BLaER1 treated with 17β-estradiol and CSF1 and Interleukin-3, amounts not matched to agents 10 nM and 100 nM (cell line): ENCODE results near the gene SDK2.

Experiments
- H3K27ac ChIP-seq, 11 experiments: shearing (Covaris generic); formaldehyde crosslinking; 2 replicates each; pipeline ENCODE4 v1.8.1; 2022
- H3K27me3 ChIP-seq, 11 experiments: shearing (Covaris generic); formaldehyde crosslinking; 2 replicates each; pipeline ENCODE4 v1.8.1; 2022
- H3K36me3 ChIP-seq, 11 experiments: shearing (Covaris generic); formaldehyde crosslinking; 2 replicates each; pipeline ENCODE4 v1.8.1; 2022
- H3K4me1 ChIP-seq, 10 experiments: shearing (Covaris generic); formaldehyde crosslinking; 2 replicates each; pipeline ENCODE4 v1.8.1; 2022
- H3K4me2 ChIP-seq, 11 experiments: shearing (Covaris generic); formaldehyde crosslinking; 2 replicates each; pipeline ENCODE4 v1.8.1; 2022
- H3K4me3 ChIP-seq, 10 experiments: shearing (Covaris generic); formaldehyde crosslinking; 2 replicates each; pipeline ENCODE4 v1.8.1; 2022
- H3K9ac ChIP-seq, 11 experiments: shearing (Covaris generic); formaldehyde crosslinking; 2 replicates each; pipeline ENCODE4 v1.8.1; 2022
- H3K9me3 ChIP-seq, 11 experiments: shearing (Covaris generic); formaldehyde crosslinking; replicated peaks in 1 of 11; 2 replicates each; pipeline ENCODE4 v1.8.1; 2022
- H4K20me1 ChIP-seq, 11 experiments: shearing (Covaris generic); formaldehyde crosslinking; 2 replicates each; pipeline ENCODE4 v1.8.1; 2022
- Cebpa-rat ChIP-seq, 11 experiments: shearing (Covaris generic); IDR thresholded peaks; 2 replicates each; pipeline ENCODE4 v1.8.1; 2022

SDK2 gene

DNA sequence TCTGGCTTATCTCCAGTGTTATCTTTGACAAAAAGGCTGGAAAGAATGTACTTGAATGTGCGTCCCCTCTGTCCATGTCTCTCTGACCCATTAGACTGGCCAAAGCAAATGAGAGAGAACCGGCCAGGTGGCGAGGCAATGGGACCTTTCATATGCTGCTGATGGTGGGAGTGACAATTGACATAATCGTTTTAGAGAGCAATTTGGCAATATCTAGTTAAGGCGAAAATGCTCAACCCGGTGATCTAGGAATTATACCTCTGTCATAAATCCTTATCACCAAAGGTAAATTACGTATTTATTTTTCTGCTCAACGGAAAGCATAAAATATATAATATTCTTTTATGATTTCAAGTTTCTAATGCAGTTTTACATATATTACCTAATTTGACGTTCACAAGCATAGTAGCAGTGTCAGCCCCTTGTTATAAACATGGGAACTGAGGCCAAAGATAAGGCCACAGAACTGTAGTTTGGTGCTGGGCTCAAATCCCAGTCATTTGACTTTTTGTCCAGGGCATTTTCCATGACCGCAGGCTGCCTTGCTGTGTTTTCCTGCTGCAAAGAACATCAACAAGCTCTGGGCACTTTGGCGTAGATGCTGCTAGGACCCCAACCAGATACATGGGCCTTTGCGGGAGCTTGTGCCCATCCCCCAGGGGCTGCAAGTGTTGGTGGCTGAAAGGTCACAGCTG, 14.7 kb upstream of the SDK2 start:
- Histone ChIP-seq H3K4me1 (peaks cover 0 to 9% (median 0%) of the 10 kb centered on the region in 10 experiments; a peak in 6 of 20 replicates), H4K20me1 (no peaks in the 10 kb centered on the region), H3K4me2 (no peak overlapping the region), H3K9me3 (peaks cover 11 to 15% (median 13%) of the 10 kb centered on the region in 11 experiments), H3K27me3 (no peaks in the 10 kb centered on the region), H3K4me3 (no peak overlapping the region), H3K27ac (no peak overlapping the region), H3K9ac (no peak overlapping the region), H3K36me3 (no peaks in the 10 kb centered on the region)
- TF ChIP-seq Cebpa-rat (IDR thresholded peaks at IDR 0.05) = no peak

- H3K4me2 ChIP-seq = peak overlapping the region in 3 of 11 experiments; percentile 9 to 37 (median 19); a peak in 4 of 22 replicates
- peaks cover 25 to 28% (median 27%) of the 10 kb centered on the region in 11 experiments for H3K9me3 ChIP-seq
- TF ChIP-seq Cebpa-rat (IDR thresholded peaks at IDR 0.05) = no peak
These were observed 13.3 kb upstream of the SDK2 start for GRCh38 chr17:73657473-73658116.

GRCh38 chr17:73654241-73654640, 10.0 kb upstream of the SDK2 start:
- H3K9me3 ChIP-seq = peaks cover 25 to 38% (median 28%) of the 10 kb centered on the region in 11 experiments
- peaks cover 0 to 9% (median 0%) of the 10 kb centered on the region in 10 experiments; a peak in 6 of 20 replicates for H3K4me1 ChIP-seq

More at GRCh38 chr17:73657473-73658116, 13.3 kb upstream of the SDK2 start:
- no peak overlapping the region for H3K4me3 ChIP-seq
- H3K27me3 ChIP-seq = no peaks in the 10 kb centered on the region
- H3K9ac ChIP-seq = no peak overlapping the region
- H4K20me1 ChIP-seq = no peaks in the 10 kb centered on the region
- peaks cover 0 to 9% (median 0%) of the 10 kb centered on the region in 10 experiments; a peak in 6 of 20 replicates for H3K4me1 ChIP-seq
- H3K27ac ChIP-seq = no peak overlapping the region
- no peaks in the 10 kb centered on the region for H3K36me3 ChIP-seq

GRCh38 chr17:73653810-73654209, 9.6 kb upstream of the SDK2 start:
- H3K36me3 ChIP-seq = no peaks in the 10 kb centered on the region
- H3K9ac ChIP-seq = no peak overlapping the region
- no peaks in the 10 kb centered on the region for H3K27me3 ChIP-seq
- no peak for TF ChIP-seq Cebpa-rat (IDR thresholded peaks at IDR 0.05)
- H3K4me1 ChIP-seq = peaks cover 0 to 9% (median 0%) of the 10 kb centered on the region in 10 experiments; a peak in 6 of 20 replicates
- H3K4me2 ChIP-seq = no peak overlapping the region
- H3K9me3 ChIP-seq = peaks cover 25 to 38% (median 28%) of the 10 kb centered on the region in 11 experiments
- H3K27ac ChIP-seq = no peak overlapping the region
- H4K20me1 ChIP-seq = no peaks in the 10 kb centered on the region
- no peak overlapping the region; a peak in 1 of 20 replicates for H3K4me3 ChIP-seq

More at GRCh38 chr17:73654241-73654640, 10.0 kb upstream of the SDK2 start:
- no peak overlapping the region; a peak in 2 of 20 replicates for H3K4me3 ChIP-seq
- H3K27me3 ChIP-seq = no peaks in the 10 kb centered on the region
- H3K4me2 ChIP-seq = no peak overlapping the region
- no peaks in the 10 kb centered on the region for H3K36me3 ChIP-seq
- H4K20me1 ChIP-seq = no peaks in the 10 kb centered on the region
- no peak for TF ChIP-seq Cebpa-rat (IDR thresholded peaks at IDR 0.05)
- no peak overlapping the region for H3K9ac ChIP-seq
- no peak overlapping the region for H3K27ac ChIP-seq

GRCh38 chr17:73652886-73653480, 8.7 kb upstream of the SDK2 start:
- no peak overlapping the region for H3K9ac ChIP-seq
- H4K20me1 ChIP-seq = no peaks in the 10 kb centered on the region
- no peak overlapping the region for H3K4me3 ChIP-seq
- H3K27me3 ChIP-seq = 0 out of 22 replicates have a peak, but pooled peaks cover 0 to 3% (median 0%) of the 10 kb centered on the region in 11 experiments
- no peak overlapping the region for H3K4me2 ChIP-seq
- peaks cover 0 to 7% (median 0%) of the 10 kb centered on the region in 10 experiments; a peak in 6 of 20 replicates for H3K4me1 ChIP-seq
- no peaks in the 10 kb centered on the region for H3K36me3 ChIP-seq
- H3K9me3 ChIP-seq = peaks cover 25 to 38% (median 28%) of the 10 kb centered on the region in 11 experiments
- H3K27ac ChIP-seq = no peak overlapping the region
- no peak for TF ChIP-seq Cebpa-rat (IDR thresholded peaks at IDR 0.05)

DNA sequence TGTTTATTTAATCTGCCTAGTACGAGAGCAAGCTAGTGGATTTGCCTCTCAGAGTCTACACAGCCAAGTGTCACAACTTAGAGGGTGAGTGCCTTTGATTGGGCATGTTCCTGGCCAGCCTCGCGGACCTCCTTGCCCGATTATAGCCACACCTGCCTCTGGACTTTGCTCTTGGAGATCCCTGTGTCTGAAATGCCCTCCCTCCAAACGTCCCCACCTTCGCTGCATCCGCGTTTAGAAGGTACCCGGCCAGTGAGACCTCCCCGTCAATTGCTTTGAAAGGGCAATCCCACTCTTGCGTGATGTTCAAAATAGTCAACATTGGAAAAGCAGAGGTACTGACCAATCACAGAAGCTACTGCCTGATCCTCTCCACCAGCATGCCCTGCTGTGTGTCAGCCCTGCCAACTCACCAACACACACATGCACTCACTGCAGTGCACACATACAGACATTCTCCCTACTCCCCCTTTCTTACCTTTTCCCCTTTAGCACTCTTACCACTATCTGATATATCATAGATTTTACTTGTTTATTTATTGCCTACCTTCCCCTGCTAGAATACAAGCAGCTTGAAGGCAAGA, 6.5 kb upstream of the SDK2 start:
- Histone ChIP-seq H4K20me1 (no peaks in the 10 kb centered on the region), H3K4me1 (peaks cover 0 to 5% (median under 1%) of the 10 kb centered on the region in 10 experiments; a peak in 3 of 20 replicates), H3K4me3 (no peak overlapping the region), H3K9ac (no peak overlapping the region), H3K9me3 (peaks cover 25 to 38% (median 28%) of the 10 kb centered on the region in 11 experiments), H3K36me3 (no peaks in the 10 kb centered on the region), H3K4me2 (no peak overlapping the region), H3K27ac (no peak overlapping the region), H3K27me3 (peaks cover 1 to 17% (median 11%) of the 10 kb centered on the region in 11 experiments; a peak in 12 of 22 replicates)
- TF ChIP-seq Cebpa-rat (IDR thresholded peaks at IDR 0.05) = no peak

GRCh38 chr17:73650140-73650539, 5.9 kb upstream of the SDK2 start:
- no peak overlapping the region for H3K4me3 ChIP-seq
- H3K27ac ChIP-seq = no peak overlapping the region
- peaks cover 5 to 22% (median 17%) of the 10 kb centered on the region in 11 experiments; a peak in 14 of 22 replicates for H3K27me3 ChIP-seq
- peaks cover 25 to 36% (median 27%) of the 10 kb centered on the region in 11 experiments for H3K9me3 ChIP-seq
- H3K36me3 ChIP-seq = no peaks in the 10 kb centered on the region
- H3K9ac ChIP-seq = no peak overlapping the region
- H4K20me1 ChIP-seq = no peaks in the 10 kb centered on the region; a peak in 1 of 22 replicates
- no peak overlapping the region for H3K4me2 ChIP-seq
- peaks cover 0 to 10% (median 5%) of the 10 kb centered on the region in 10 experiments; a peak in 6 of 20 replicates for H3K4me1 ChIP-seq
- no peak for TF ChIP-seq Cebpa-rat (IDR thresholded peaks at IDR 0.05)

- no peak overlapping the region for H3K4me2 ChIP-seq
- H4K20me1 ChIP-seq = peaks cover 0 to 6% (median 0%) of the 10 kb centered on the region in 11 experiments; a peak in 1 of 22 replicates
- no peak overlapping the region for H3K4me3 ChIP-seq
- H3K9ac ChIP-seq = no peak overlapping the region
- H3K36me3 ChIP-seq = no peaks in the 10 kb centered on the region
- H3K27ac ChIP-seq = no peak overlapping the region
- no peak for TF ChIP-seq Cebpa-rat (IDR thresholded peaks at IDR 0.05)
- H3K9me3 ChIP-seq = peaks cover 13 to 24% (median 15%) of the 10 kb centered on the region in 11 experiments
- peaks cover 0 to 13% (median 5%) of the 10 kb centered on the region in 10 experiments; a peak in 8 of 20 replicates for H3K4me1 ChIP-seq
- H3K27me3 ChIP-seq = peaks cover 16 to 34% (median 28%) of the 10 kb centered on the region in 11 experiments; a peak in 20 of 22 replicates
These were observed 4.7 kb upstream of the SDK2 start for GRCh38 chr17:73648974-73649373.
